RWPE2 (cell line): Measurements from ENCODE around the gene THY1.
"Not testable (repeated sequence)": the region's sequence is repeated elsewhere in the genome, so short reads cannot be mapped to it uniquely, and the experiment has no call there.

ENCODE experiments used
- ATAC-seq: fragments of 200-7000 bp; cut with Tn5 transposase; 3 replicates; pipeline ENCODE4 v1.9.1; 2021; ENCODE audit warnings: low read depth
- DNase-seq: peaks from one replicate; pipeline ENCODE4 v3.0.0-alpha.2; 2020; ENCODE audit warnings: low spot score
- H3K27ac ChIP-seq: fragments of 450-650 bp; 2 replicates; pipeline ENCODE4 v1.5.1; 2017; ENCODE audit warnings: mild to moderate bottlenecking; ENCODE audit not compliant: poor library complexity, severe bottlenecking
- H3K27me3 ChIP-seq: fragments of 250-450 bp; sonication (Bioruptor Pico); 2 replicates; pipeline ENCODE4 v1.5.1; 2021; ENCODE audit warnings: mild to moderate bottlenecking, moderate library complexity; ENCODE audit not compliant: insufficient read depth, poor library complexity, severe bottlenecking
- H3K36me3 ChIP-seq: fragments of 250-450 bp; sonication (Bioruptor Pico); 2 replicates; pipeline ENCODE4 v1.5.1; 2020; ENCODE audit warnings: low read depth, mild to moderate bottlenecking, moderate library complexity
- H3K4me1 ChIP-seq: fragments of 250-450 bp; sonication (Bioruptor Pico); 2 replicates; pipeline ENCODE4 v1.5.1; 2021; ENCODE audit warnings: mild to moderate bottlenecking, moderate library complexity; ENCODE audit not compliant: insufficient read depth, poor library complexity, severe bottlenecking
- H3K4me3 ChIP-seq: fragments of 250-450 bp; sonication (Bioruptor Pico); 2 replicates; pipeline ENCODE4 v1.5.1; 2021; ENCODE audit warnings: mild to moderate bottlenecking, moderate library complexity; ENCODE audit not compliant: severe bottlenecking
- H3K9me3 ChIP-seq: fragments of 250-450 bp; sonication (Bioruptor Pico); 2 replicates; pipeline ENCODE4 v1.5.1; 2021; ENCODE audit warnings: mild to moderate bottlenecking, moderate library complexity; ENCODE audit not compliant: severe bottlenecking
- CTCF ChIP-seq: fragments of 450-650 bp; IDR thresholded peaks from one replicate; pipeline ENCODE4 v1.5.1; 2017; ENCODE audit warnings: mild to moderate bottlenecking, moderate library complexity; ENCODE audit not compliant: poor library complexity, severe bottlenecking

The THY1 gene

GRCh38 chr11:119445379-119445778 lies 22.4 kb upstream of the THY1 start:
- Histone ChIP-seq H3K9me3 (no peaks in the 10 kb centered on the region), H3K4me1 (no peaks in the 10 kb centered on the region), H3K27ac (no peak overlapping the region), H3K4me3 (no peak overlapping the region), H3K27me3 (no peaks in the 10 kb centered on the region), H3K36me3 (no peaks in the 10 kb centered on the region)
- no peak for DNase-seq
- ATAC-seq: no peak
- no peak for TF ChIP-seq CTCF

GRCh38 chr11:119441898-119442243 lies 18.9 kb upstream of the THY1 start:
- Histone ChIP-seq H3K4me1 (no peaks in the 10 kb centered on the region), H3K27me3 (no peaks in the 10 kb centered on the region), H3K27ac (no peak overlapping the region), H3K9me3 (no peaks in the 10 kb centered on the region), H3K4me3 (no peak overlapping the region), H3K36me3 (no peaks in the 10 kb centered on the region)
- TF ChIP-seq CTCF: no peak
- no peak for DNase-seq
- ATAC-seq: no peak

- TF ChIP-seq CTCF: no peak
- ATAC-seq (no peak), DNase-seq (no peak)
- no peak overlapping the region for H3K27ac ChIP-seq
- no peaks in the 10 kb centered on the region for H3K4me1 ChIP-seq
- H3K36me3 ChIP-seq: no peaks in the 10 kb centered on the region
- no peak overlapping the region for H3K4me3 ChIP-seq
- H3K27me3 ChIP-seq: no peaks in the 10 kb centered on the region
- no peaks in the 10 kb centered on the region for H3K9me3 ChIP-seq
Measured at GRCh38 chr11:119438599-119438998, 15.6 kb upstream of the THY1 start.

- ATAC-seq, DNase-seq, H3K4me3 ChIP-seq, H3K9me3 ChIP-seq, H3K4me1 ChIP-seq, H3K27ac ChIP-seq, H3K36me3 ChIP-seq, H3K27me3 ChIP-seq: not testable (repeated sequence)
Measured at GRCh38 chr11:119437521-119437920, 14.5 kb upstream of the THY1 start.

- Histone ChIP-seq H3K36me3 (no peaks in the 10 kb centered on the region), H3K4me3 (no peak overlapping the region), H3K4me1 (peaks cover 12% of the 10 kb centered on the region), H3K9me3 (no peaks in the 10 kb centered on the region), H3K27ac (no peak overlapping the region), H3K27me3 (no peaks in the 10 kb centered on the region)
- no peak for TF ChIP-seq CTCF
- no peak for ATAC-seq
- DNase-seq: no peak
Measured at GRCh38 chr11:119436711-119437110, 13.7 kb upstream of the THY1 start.
